Retinal pigment epithelial cell (primary cell): ENCODE data around the gene FNDC10.

Experiments
- DNase-seq: peaks from one replicate; pipeline ENCODE4 v3.0.0-alpha.2; 2010; ENCODE audit warnings: low read depth
- H3K4me3 ChIP-seq: 2 replicates; pipeline ENCODE4 v1.5.1; 2011; ENCODE audit warnings: mild to moderate bottlenecking, low read length, control low read depth, moderate library complexity
- CTCF ChIP-seq: conservative IDR thresholded peaks from 2 replicates; pipeline ENCODE4 v1.5.1; 2011; ENCODE audit warnings: low read depth, low read length, control low read depth, inconsistent platforms

The FNDC10 gene

DNA sequence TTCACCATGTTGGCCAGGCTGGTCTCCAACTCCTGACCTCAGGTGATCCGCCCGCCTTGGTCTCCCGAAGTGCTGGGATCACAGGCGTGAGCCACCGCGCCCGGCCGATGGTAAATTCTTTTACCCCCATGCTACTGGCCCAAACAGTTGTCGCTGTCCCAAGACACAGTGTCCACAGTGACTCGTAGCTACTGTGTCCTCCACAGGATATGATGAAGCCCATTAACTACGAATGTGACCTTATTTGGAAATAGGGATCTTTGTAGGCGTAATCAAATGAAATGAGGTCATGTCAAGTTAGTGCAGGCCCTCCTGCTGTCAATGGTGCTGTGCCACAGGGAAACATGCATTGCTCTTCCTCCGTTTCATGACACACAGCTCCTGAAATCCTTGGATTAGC is 8.5 kb downstream of the FNDC10 start:
- no peak overlapping the region for H3K4me3 ChIP-seq
- TF ChIP-seq CTCF, result no peak
- no peak for DNase-seq

- TF ChIP-seq CTCF, result no peak
- DNase-seq, result no peak
Observed at GRCh38 chr1:1583347-1584010, 16.5 kb downstream of the FNDC10 start.

GRCh38 chr1:1582585-1583346 is 17.2 kb downstream of the FNDC10 start:
- TF ChIP-seq CTCF, result no peak
- no peak overlapping the region for H3K4me3 ChIP-seq
- no peak for DNase-seq

More at GRCh38 chr1:1583347-1584010, 16.5 kb downstream of the FNDC10 start:
- no peak overlapping the region for H3K4me3 ChIP-seq

- DNase-seq, result no peak
- no peak overlapping the region for H3K4me3 ChIP-seq
- TF ChIP-seq CTCF, result no peak
Observed at GRCh38 chr1:1578371-1578940, 21.5 kb downstream of the FNDC10 start.

DNA sequence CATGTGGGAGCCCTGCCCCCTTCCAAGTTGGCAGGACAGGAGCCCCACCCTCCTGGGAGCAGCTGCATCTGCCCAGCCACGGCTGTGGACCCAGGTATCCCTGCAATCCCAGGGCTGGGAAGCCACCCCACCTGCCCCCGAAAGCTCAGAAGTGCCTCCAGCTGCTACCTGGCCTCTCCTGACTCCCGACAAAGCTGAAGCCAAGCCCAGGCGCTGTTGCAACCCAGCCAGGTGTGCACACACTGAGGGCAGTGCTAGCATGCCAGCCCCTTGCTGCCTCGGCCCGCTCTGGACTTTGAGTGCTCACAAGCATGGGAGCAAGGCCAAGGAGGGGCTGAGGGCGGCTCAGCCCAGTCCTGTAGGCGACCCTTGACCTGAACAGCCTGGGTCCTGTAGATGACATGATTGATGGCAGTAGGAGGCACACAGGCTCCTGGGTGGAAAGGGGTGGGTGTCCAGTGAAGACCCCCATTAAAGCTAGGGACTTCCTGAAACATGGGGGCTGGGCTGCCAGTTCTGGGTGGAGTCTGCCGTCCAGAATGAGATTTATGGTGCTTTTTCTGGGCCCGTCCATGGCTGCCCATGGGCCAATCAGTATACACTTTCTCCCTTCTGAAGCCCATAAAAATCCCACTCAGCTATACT is 22.4 kb downstream of the FNDC10 start:
- no peak for DNase-seq
- H3K4me3 ChIP-seq, result no peak overlapping the region
- TF ChIP-seq CTCF, result no peak

GRCh38 chr1:1574721-1575537 is 25.0 kb downstream of the FNDC10 start, which contains the start of gene SSU72:
TSS of gene SSU72 (minus strand) at chr1:1574863. CDS start at chr1:1574557, 306 bp downstream.
- DNase-seq, result peak; percentile 57
- H3K4me3 ChIP-seq, result peak within 1 kb of the TSS; percentile 79
- no peak for TF ChIP-seq CTCF
